Measurements from ENCODE around the gene RAX.

Gene RAX

GRCh38 chr18:59272891-59273758 lies at the start of gene RAX:
TSS of gene RAX (minus strand) at chr18:59273454. CDS start at chr18:59273206, 248 bp downstream.
- peak; percentile 20 for TF ChIP-seq CTCF (IDR thresholded peaks at IDR 0.05; ENCODE audit: insufficient read depth, missing control alignments)
- FAIRE-seq = peak; percentile 6
- DNase-seq (ENCODE audit: insufficient read length, low spot score) = peak; percentile 100

- FAIRE-seq = peak; percentile 100
- DNase-seq (ENCODE audit: insufficient read length, low spot score) = no peak
- TF ChIP-seq CTCF (IDR thresholded peaks at IDR 0.05; ENCODE audit: insufficient read depth, missing control alignments) = no peak
Observed at GRCh38 chr18:59318460-59319050, 45.3 kb upstream of the RAX start, which contains the start of gene CPLX4. TSS of gene CPLX4 (minus strand) at chr18:59318649. CDS start at chr18:59318462, 187 bp downstream.

DNA sequence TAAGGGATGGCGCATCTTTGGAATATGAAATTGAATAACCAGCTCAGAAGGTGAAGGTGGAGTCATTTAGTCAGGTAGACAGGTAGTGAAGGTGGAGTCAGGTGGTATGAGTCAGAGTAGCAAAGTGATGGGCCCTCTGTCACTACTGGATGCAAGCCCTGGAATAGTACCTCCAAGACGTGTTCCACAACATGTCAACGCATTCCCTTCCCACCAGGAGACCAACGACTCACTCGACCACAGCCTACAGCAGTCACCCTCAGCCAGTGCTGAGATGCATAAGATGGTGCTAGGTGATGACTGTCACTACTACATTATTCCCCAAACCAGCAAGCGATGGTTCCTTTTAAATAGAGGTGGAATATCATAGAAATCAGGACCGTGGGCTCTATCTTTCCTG lies 38.4 kb upstream of the RAX start:
- FAIRE-seq (no peak), DNase-seq (ENCODE audit: insufficient read length, low spot score) (no peak)
- TF ChIP-seq CTCF (IDR thresholded peaks at IDR 0.05; ENCODE audit: insufficient read depth, missing control alignments) = no peak

DNA sequence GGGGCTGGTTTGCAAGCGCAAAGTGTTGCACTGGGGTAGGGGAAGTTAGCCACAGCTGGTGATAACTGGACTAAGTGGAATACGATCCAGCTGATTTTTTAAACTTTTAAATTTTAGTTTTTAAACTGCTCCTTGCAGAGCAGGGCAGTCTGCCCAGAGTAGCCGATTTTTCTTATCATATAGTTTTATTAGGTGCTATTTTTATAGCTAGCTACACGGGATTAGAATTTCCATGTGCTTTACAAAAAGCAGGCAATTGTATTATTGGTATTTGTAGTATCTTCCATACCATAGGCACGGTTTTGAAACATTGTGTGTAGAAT lies 35.6 kb upstream of the RAX start:
- TF ChIP-seq CTCF (IDR thresholded peaks at IDR 0.05; ENCODE audit: insufficient read depth, missing control alignments) = no peak
- DNase-seq (ENCODE audit: insufficient read length, low spot score) (no peak), FAIRE-seq (peak; percentile 99)

DNA sequence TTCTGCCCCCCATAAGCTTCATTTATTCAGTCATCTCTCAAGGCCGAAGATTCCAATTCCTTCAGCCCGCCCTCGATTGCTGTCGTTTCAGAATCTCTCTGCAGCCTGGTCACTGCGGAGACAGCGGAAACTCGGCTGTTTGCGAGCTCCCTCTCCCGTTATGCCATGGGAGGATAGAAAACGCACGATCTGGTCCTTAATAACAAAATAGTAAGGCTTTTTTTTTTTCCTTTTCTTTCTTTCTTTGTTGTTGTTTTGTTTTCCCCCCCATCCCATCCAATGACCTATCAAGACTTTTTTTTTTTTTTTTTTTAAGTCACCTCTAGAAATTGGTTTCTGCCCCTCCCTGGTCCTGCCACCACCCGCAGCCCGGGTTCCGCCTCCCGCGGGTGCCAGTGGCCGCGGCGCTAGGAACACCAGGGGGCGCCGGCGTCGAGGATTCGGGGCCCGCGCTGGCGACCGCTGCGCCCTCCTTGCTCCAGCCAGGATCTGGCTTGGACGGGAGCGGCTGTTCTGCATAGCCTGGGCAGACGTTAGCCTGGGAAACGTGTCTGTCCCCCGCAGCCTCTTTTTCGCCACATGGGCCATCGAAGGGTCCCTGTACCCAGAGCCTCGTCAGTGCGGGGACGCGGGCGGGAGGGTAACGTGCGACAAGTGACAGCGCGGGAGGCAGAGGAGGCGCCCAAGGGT lies 35.1 kb upstream of the RAX start:
- FAIRE-seq = peak; percentile 99
- DNase-seq (ENCODE audit: insufficient read length, low spot score) = peak; percentile 98
- peak; percentile 67 for TF ChIP-seq CTCF (IDR thresholded peaks at IDR 0.05; ENCODE audit: insufficient read depth, missing control alignments)

DNA sequence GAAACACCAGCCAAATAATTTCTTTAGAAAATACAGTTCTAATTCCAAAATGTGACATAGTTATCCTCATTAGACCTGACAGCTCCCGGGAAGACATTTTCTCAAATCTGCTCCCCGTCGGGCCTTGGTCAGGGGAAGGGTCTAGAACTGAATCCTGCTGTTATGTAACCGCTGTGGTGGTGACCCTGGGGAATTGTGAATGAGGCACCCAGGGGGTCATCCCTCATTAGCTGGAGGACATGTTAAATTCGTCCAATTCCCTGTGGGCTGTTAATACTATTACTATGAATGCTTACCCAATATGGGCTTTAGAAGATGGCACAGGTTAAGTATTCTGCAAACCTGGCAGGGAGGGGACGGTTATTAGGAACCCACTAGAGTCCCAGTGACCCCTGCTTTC lies 33.4 kb upstream of the RAX start:
- no peak for FAIRE-seq
- no peak for DNase-seq (ENCODE audit: insufficient read length, low spot score)
- TF ChIP-seq CTCF (IDR thresholded peaks at IDR 0.05; ENCODE audit: insufficient read depth, missing control alignments) = no peak
